Inferior parietal cortex (tissue), 1 donor: Measurements from ENCODE around the gene L3MBTL4.

Experiments used
- DNase-seq: peaks from one replicate; pipeline ENCODE4 v3.0.0-alpha.2; 2016; ENCODE audit errors: extremely low spot score

The L3MBTL4 gene

GRCh38 chr18:5993938-5994337 lies 420.8 kb downstream of the L3MBTL4 start:
- no peak for DNase-seq

- DNase-seq, result no peak
These were observed 422.3 kb downstream of the L3MBTL4 start for GRCh38 chr18:5992381-5992780.

GRCh38 chr18:5987249-5987648 lies 427.5 kb downstream of the L3MBTL4 start:
- DNase-seq, result no peak

- no peak for DNase-seq
These were observed 428.3 kb downstream of the L3MBTL4 start for GRCh38 chr18:5986257-5986931.

GRCh38 chr18:5984245-5984644 lies 430.5 kb downstream of the L3MBTL4 start:
- no peak for DNase-seq

- DNase-seq, result no peak
These were observed 431.2 kb downstream of the L3MBTL4 start for GRCh38 chr18:5983488-5983887.

GRCh38 chr18:5982332-5982731 lies 432.4 kb downstream of the L3MBTL4 start:
- DNase-seq, result no peak

GRCh38 chr18:5980721-5981120 lies 434.0 kb downstream of the L3MBTL4 start:
- DNase-seq, result no peak

GRCh38 chr18:5979971-5980457 lies 434.7 kb downstream of the L3MBTL4 start:
- DNase-seq, result no peak

GRCh38 chr18:5979176-5979888 lies 435.4 kb downstream of the L3MBTL4 start:
- no peak for DNase-seq

GRCh38 chr18:5977022-5977421 lies 437.7 kb downstream of the L3MBTL4 start:
- no peak for DNase-seq

- no peak for DNase-seq
These were observed 439.4 kb downstream of the L3MBTL4 start for GRCh38 chr18:5975111-5976002.

- DNase-seq, result no peak
These were observed 440.0 kb downstream of the L3MBTL4 start for GRCh38 chr18:5974696-5975095.

- DNase-seq, result no peak
These were observed 441.6 kb downstream of the L3MBTL4 start for GRCh38 chr18:5973099-5973498.

GRCh38 chr18:5972298-5972697 lies 442.4 kb downstream of the L3MBTL4 start:
- no peak for DNase-seq

- DNase-seq, result peak; percentile 40
These were observed 444.7 kb downstream of the L3MBTL4 start for GRCh38 chr18:5969989-5970403.

- DNase-seq, result peak; percentile 18
These were observed 445.2 kb downstream of the L3MBTL4 start for GRCh38 chr18:5969355-5969988.

- no peak for DNase-seq
These were observed 447.0 kb downstream of the L3MBTL4 start for GRCh38 chr18:5967666-5968065.

- DNase-seq, result no peak
These were observed 447.7 kb downstream of the L3MBTL4 start for GRCh38 chr18:5967007-5967406.

GRCh38 chr18:5966514-5966913 lies 448.2 kb downstream of the L3MBTL4 start:
- DNase-seq, result no peak

- no peak for DNase-seq
These were observed 449.7 kb downstream of the L3MBTL4 start for GRCh38 chr18:5964996-5965395.

GRCh38 chr18:5964596-5964995 lies 450.1 kb downstream of the L3MBTL4 start:
- DNase-seq, result no peak
